AG04449 (cell line): Measurements from ENCODE around the gene ZBTB16.

ENCODE experiments used
- CTCF ChIA-PET: fragments of 350-600 bp; formaldehyde crosslinking; extraction: SDS; loops from one replicate; lab custom pipeline; 2021; ENCODE audit warnings: antibody characterized with exemption; lab: Yijun Ruan, JAX
- POLR2A ChIA-PET: fragments of 400-600, 350-600 bp; formaldehyde crosslinking; extraction: SDS; loops from one replicate; lab custom pipeline; 2020; ENCODE audit warnings: antibody characterized with exemption, inconsistent platforms; lab: Yijun Ruan, JAX
- DNase-seq: peaks from one replicate; pipeline ENCODE4 v3.0.0-alpha.2; 2010; ENCODE audit warnings: low read depth, low spot score
- H3K4me3 ChIP-seq: 2 replicates; pipeline ENCODE4 v1.5.1; 2011; ENCODE audit warnings: low read depth, mild to moderate bottlenecking, control low read depth, low read length
- CTCF ChIP-seq: IDR thresholded peaks from one replicate; pipeline ENCODE4 v1.5.1; 2011; ENCODE audit warnings: mild to moderate bottlenecking, moderate library complexity, low read length, control low read depth, inconsistent platforms; ENCODE audit not compliant: insufficient read depth; ENCODE audit errors: missing control alignments

The ZBTB16 gene

GRCh38 chr11:114197799-114198500, 138.4 kb downstream of the ZBTB16 start:
- POLR2A ChIA-PET = interaction anchor here (0.6 kb wide), 1 partner anchor 975 kb away, joined by 3 read pairs; no protein-coding TSS in a partner anchor
- DNase-seq = no peak
- TF ChIP-seq CTCF = no peak
- no peak overlapping the region for H3K4me3 ChIP-seq
- CTCF ChIA-PET = no interaction called here

GRCh38 chr11:114199051-114199450, 139.5 kb downstream of the ZBTB16 start:
- ChIA-PET POLR2A (no interaction called here), CTCF (no interaction called here)

GRCh38 chr11:114200351-114201133, 141.0 kb downstream of the ZBTB16 start:
- H3K4me3 ChIP-seq = no peak overlapping the region
- no peak for DNase-seq
- ChIA-PET POLR2A (no interaction called here), CTCF (no interaction called here)
- TF ChIP-seq CTCF = no peak

More at GRCh38 chr11:114199051-114199450, 139.5 kb downstream of the ZBTB16 start:
- TF ChIP-seq CTCF = no peak
- DNase-seq = no peak
- no peak overlapping the region for H3K4me3 ChIP-seq

GRCh38 chr11:114201219-114201618, 141.7 kb downstream of the ZBTB16 start:
- ChIA-PET CTCF (no interaction called here), POLR2A (no interaction called here)
- TF ChIP-seq CTCF = no peak
- no peak overlapping the region for H3K4me3 ChIP-seq
- DNase-seq = no peak

- DNase-seq = no peak
- no peak overlapping the region for H3K4me3 ChIP-seq
- TF ChIP-seq CTCF = no peak
- POLR2A ChIA-PET = no interaction called here
- CTCF ChIA-PET = no interaction called here
These were observed 142.6 kb downstream of the ZBTB16 start for GRCh38 chr11:114202011-114202609.

GRCh38 chr11:114207096-114207495, 147.6 kb downstream of the ZBTB16 start:
- DNase-seq = no peak
- CTCF ChIA-PET = no interaction called here
- TF ChIP-seq CTCF = no peak
- POLR2A ChIA-PET = no interaction called here
- no peak overlapping the region for H3K4me3 ChIP-seq
